Endothelial cell of umbilical vein (primary cell): ENCODE data around the gene RASAL1. TPM values are rescaled to one million over a fixed set of nuclear protein-coding genes. Genes with fewer than 3 reads are reported as not detected.

Experiments used
- BruUV-seq: library from RNA; stranded (reverse); fragments of 400-500 nt; replicated peaks from 2 replicates; lab custom pipeline; 2021; lab: Mats Ljungman, UMichigan
- CTCF ChIA-PET: fragments of 300-600, 350-600 bp; sonication (Branson Sonifier 250); formaldehyde crosslinking; loops from one replicate; lab custom pipeline; 2021; ENCODE audit warnings: antibody characterized with exemption, inconsistent platforms; lab: Charles Lee
- POLR2A ChIA-PET: fragments of 300-600, 350-600 bp; sonication (Branson Sonifier 250); formaldehyde crosslinking; loops from one replicate; lab custom pipeline; 2021; ENCODE audit warnings: antibody characterized with exemption, inconsistent platforms; lab: Charles Lee
- DNase-seq: peaks from one replicate; pipeline ENCODE4 v3.0.0-alpha.2; 2011; ENCODE audit warnings: low read depth, low spot score
- FAIRE-seq: peaks from 2 replicates; lab custom pipeline; 2011; peaks lifted over from hg19 to GRCh38; lab: Jason Lieb, UNC
- H2AFZ ChIP-seq: 2 replicates; pipeline ENCODE4 v1.6.0; 2012; ENCODE audit warnings: low read depth, low read length, control low read depth, inconsistent platforms
- H3K27ac ChIP-seq: 2 replicates; pipeline ENCODE4 v1.5.1; 2011; ENCODE audit warnings: low read depth, mild to moderate bottlenecking, control low read depth, low read length, moderate library complexity; ENCODE audit not compliant: insufficient read depth
- H3K27me3 ChIP-seq, 2 experiments: 2 replicates each; pipeline versions ENCODE4 v1.6.0 to v1.6.1; 2011; ENCODE audit warnings: low read length in 2 of 2, mixed read lengths in 1 of 2; ENCODE audit not compliant: control insufficient read depth in 2 of 2, insufficient read depth in 2 of 2
- H3K36me3 ChIP-seq, 2 experiments: 2 replicates in 1 of 2; 3 replicates in 1 of 2; pipeline ENCODE4 v1.5.1; 2011; ENCODE audit warnings: low read length in 2 of 2, mild to moderate bottlenecking in 1 of 2, moderate library complexity in 1 of 2; ENCODE audit not compliant: control insufficient read depth in 2 of 2, insufficient read depth in 2 of 2; ENCODE audit errors: extremely low read depth in 1 of 2
- H3K4me1 ChIP-seq: 3 replicates; pipeline ENCODE4 v1.5.1; 2011; ENCODE audit warnings: mild to moderate bottlenecking, low read length; ENCODE audit not compliant: control insufficient read depth, insufficient read depth; ENCODE audit errors: extremely low read depth
- H3K4me2 ChIP-seq: 2 replicates; pipeline ENCODE4 v1.6.1; 2011; ENCODE audit warnings: low read length, control low read depth, mixed read lengths; ENCODE audit not compliant: insufficient read depth
- H3K4me3 ChIP-seq, 3 experiments: fragments of 200-600 bp in 1 of 3; sonication (generic), shearing (Covaris generic) in 1 of 3; replicated peaks in 1 of 3; 2 replicates each; pipeline ENCODE4 v1.5.1; 2011 to 2016; ENCODE audit warnings: control low read depth in 3 of 3, low read length in 3 of 3, mild to moderate bottlenecking in 2 of 3, inconsistent platforms in 1 of 3, low read depth in 1 of 3, moderate library complexity in 1 of 3; ENCODE audit not compliant: insufficient read depth in 1 of 3
- H3K79me2 ChIP-seq: 2 replicates; pipeline ENCODE4 v1.6.0; 2012; ENCODE audit warnings: low read length, inconsistent platforms; ENCODE audit not compliant: control insufficient read depth, insufficient read depth
- H3K9ac ChIP-seq: replicated peaks from 2 replicates; pipeline ENCODE3; 2011; ENCODE audit warnings: low read length, control low read depth; ENCODE audit not compliant: insufficient read depth; ENCODE audit errors: extremely low read depth
- H3K9me1 ChIP-seq: replicated peaks from 3 replicates; pipeline ENCODE4 v1.6.0; 2011; ENCODE audit warnings: mild to moderate bottlenecking, low read length; ENCODE audit not compliant: control insufficient read depth, insufficient read depth; ENCODE audit errors: extremely low read depth
- H3K9me3 ChIP-seq: replicated peaks from 2 replicates; pipeline ENCODE4 v1.5.1; 2012; ENCODE audit warnings: low read length, inconsistent platforms; ENCODE audit not compliant: control insufficient read depth, insufficient read depth
- H4K20me1 ChIP-seq: replicated peaks from 2 replicates; pipeline ENCODE3; 2011; ENCODE audit warnings: mild to moderate bottlenecking, low read length; ENCODE audit not compliant: control insufficient read depth, insufficient read depth; ENCODE audit errors: extremely low read depth
- EZH2 ChIP-seq: IDR thresholded peaks from 2 replicates; pipeline ENCODE4 v1.6.1; 2012; ENCODE audit warnings: borderline replicate concordance, low read depth, mild to moderate bottlenecking, moderate library complexity, low read length, inconsistent platforms; ENCODE audit not compliant: severe bottlenecking
- FOS ChIP-seq: IDR thresholded peaks from 2 replicates; pipeline ENCODE4 v1.6.1; 2011; ENCODE audit warnings: mild to moderate bottlenecking, low read length, moderate library complexity, borderline replicate concordance; ENCODE audit not compliant: insufficient read depth
- GATA2 ChIP-seq: IDR thresholded peaks from 2 replicates; pipeline ENCODE4 v1.7.0; 2011; ENCODE audit warnings: low read depth, mild to moderate bottlenecking, moderate library complexity, mixed read lengths, low read length; ENCODE audit not compliant: insufficient read length, insufficient read depth
- JUN ChIP-seq: IDR thresholded peaks from 2 replicates; pipeline ENCODE4 v1.6.1; 2011; ENCODE audit warnings: borderline replicate concordance, low read depth; ENCODE audit not compliant: insufficient read length, insufficient read depth
- MAX ChIP-seq: IDR thresholded peaks from 2 replicates; pipeline ENCODE4 v1.6.1; 2011; ENCODE audit not compliant: insufficient read depth, insufficient read length
- MYC ChIP-seq: IDR thresholded peaks from one replicate; pipeline ENCODE4 v1.6.1; 2011; ENCODE audit warnings: mild to moderate bottlenecking, low read depth, low read length
- POLR2A ChIP-seq: IDR thresholded peaks from 2 replicates; pipeline ENCODE4 v1.6.1; 2012; ENCODE audit warnings: low read depth, mild to moderate bottlenecking, control low read depth, low read length
- POLR2AphosphoS5 ChIP-seq: IDR thresholded peaks from 2 replicates; pipeline ENCODE4 v1.6.1; 2012; ENCODE audit warnings: low read depth, mild to moderate bottlenecking, control low read depth, low read length, moderate library complexity; ENCODE audit not compliant: insufficient read depth
- dilution Hi-C: fragments of 300-500 bp; cut with MboI; formaldehyde crosslinking; loops from one replicate; pipeline ENCODE4 v1.15.0; 2019; ENCODE audit warnings: low sequenced_read_pairs; ENCODE audit not compliant: extremely low pct_ligation_motif_present
- intact Hi-C: fragments of 100-400 bp; cut with micrococcal nuclease; formaldehyde crosslinking; loops from one replicate; pipeline ENCODE4 v1.10.0; 2022
- polyA plus RNA-seq, 4 experiments: library from polyadenylated mRNA; depleted of rRNA in 3 of 4; stranded (reverse) in 3 of 4; unstranded in 1 of 4; fragments of >200 nt; gene quantifications; 2 replicates each; pipeline versions ENCODE4 v1.2.1 to v1.2.3, GENCODE V29; 2011 to 2012; ENCODE audit warnings: missing spikeins in 1 of 4
- total RNA-seq: library from RNA; stranded (reverse); gene quantifications from 2 replicates; pipeline ENCODE4 v1.2.3, GENCODE V29; 2021
- TF ChIP-seq, protein P1 (sequence below), 2 donors: IDR thresholded peaks; 1 replicate in 1 of 2; 2 replicates in 1 of 2; pipeline ENCODE4 v1.5.1; 2011; ENCODE audit warnings: low read length in 2 of 2, mild to moderate bottlenecking in 2 of 2, moderate library complexity in 2 of 2, control low read depth in 1 of 2, inconsistent platforms in 1 of 2, low read depth in 1 of 2; ENCODE audit not compliant: insufficient read depth in 1 of 2; ENCODE audit errors: extremely low read depth in 1 of 2

The RASAL1 gene
- total and polyA plus RNA-seq, 2 donors (not counting 3 experiments of a cell fraction or from before 2014, with no cell fraction given): not detected

DNA sequence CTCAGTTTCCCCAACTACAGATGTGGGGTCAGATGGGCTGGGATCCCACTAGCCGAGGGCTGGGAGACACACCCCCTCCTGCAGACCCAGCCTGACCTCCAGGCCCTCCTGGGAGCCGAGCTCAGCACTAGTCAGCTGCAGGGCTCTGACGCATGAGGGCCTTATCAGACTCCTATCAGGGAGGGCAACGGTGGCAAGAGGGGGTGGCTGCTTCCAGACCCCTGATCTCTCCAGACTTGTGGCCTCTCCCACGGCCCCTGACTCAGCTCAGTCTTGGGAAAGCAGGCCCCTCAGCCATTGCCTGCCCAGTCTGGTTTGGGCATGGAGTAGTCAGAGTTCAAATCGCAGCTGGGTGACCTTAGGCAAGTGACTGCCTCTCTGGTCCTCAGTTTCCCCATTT lies 2.5 kb downstream of the RASAL1 start:
- DNase-seq: no peak
- no peak overlapping the region for H3K27ac ChIP-seq
- no peaks in the 10 kb centered on the region for H3K9me3 ChIP-seq
- no peak overlapping the region for H3K4me2 ChIP-seq
- H3K9me1 ChIP-seq: no peaks in the 10 kb centered on the region
- no peak for FAIRE-seq
- BruUV-seq: no TSS peak
- no peaks in the 10 kb centered on the region for H3K4me1 ChIP-seq
- H3K9ac ChIP-seq: no peak overlapping the region
- ChIA-PET CTCF (interaction anchor here (3.3 kb wide), 1 partner anchor 140 kb away, joined by 10 read pairs; no protein-coding TSS in a partner anchor), POLR2A (no interaction called here)
- dilution Hi-C loops (no loop called here), intact Hi-C loops (no loop called here)
- H3K79me2 ChIP-seq: no peaks in the 10 kb centered on the region
- H2AFZ ChIP-seq: no peak overlapping the region
- TF ChIP-seq FOS (no peak), MYC (no peak), EZH2 (no peak), JUN (no peak), POLR2A (no peak), POLR2AphosphoS5 (no peak), GATA2 (no peak), MAX (no peak)
- TF ChIP-seq, protein P1, sequence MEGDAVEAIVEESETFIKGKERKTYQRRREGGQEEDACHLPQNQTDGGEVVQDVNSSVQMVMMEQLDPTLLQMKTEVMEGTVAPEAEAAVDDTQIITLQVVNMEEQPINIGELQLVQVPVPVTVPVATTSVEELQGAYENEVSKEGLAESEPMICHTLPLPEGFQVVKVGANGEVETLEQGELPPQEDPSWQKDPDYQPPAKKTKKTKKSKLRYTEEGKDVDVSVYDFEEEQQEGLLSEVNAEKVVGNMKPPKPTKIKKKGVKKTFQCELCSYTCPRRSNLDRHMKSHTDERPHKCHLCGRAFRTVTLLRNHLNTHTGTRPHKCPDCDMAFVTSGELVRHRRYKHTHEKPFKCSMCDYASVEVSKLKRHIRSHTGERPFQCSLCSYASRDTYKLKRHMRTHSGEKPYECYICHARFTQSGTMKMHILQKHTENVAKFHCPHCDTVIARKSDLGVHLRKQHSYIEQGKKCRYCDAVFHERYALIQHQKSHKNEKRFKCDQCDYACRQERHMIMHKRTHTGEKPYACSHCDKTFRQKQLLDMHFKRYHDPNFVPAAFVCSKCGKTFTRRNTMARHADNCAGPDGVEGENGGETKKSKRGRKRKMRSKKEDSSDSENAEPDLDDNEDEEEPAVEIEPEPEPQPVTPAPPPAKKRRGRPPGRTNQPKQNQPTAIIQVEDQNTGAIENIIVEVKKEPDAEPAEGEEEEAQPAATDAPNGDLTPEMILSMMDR (IDR thresholded peaks at IDR 0.05; ENCODE audit: extremely low read depth in 1 of 2, insufficient read depth in 1 of 2, low read depth in 1 of 2, low read length in 2 of 2): no peak
- H4K20me1 ChIP-seq: no peaks in the 10 kb centered on the region
- H3K27me3 ChIP-seq: no peaks in the 10 kb centered on the region
- H3K36me3 ChIP-seq: no peaks in the 10 kb centered on the region
- H3K4me3 ChIP-seq: no peak overlapping the region
